HEK293 (cell line): ENCODE measurements around the gene RPS21.

Experiments
- CTCF ChIP-seq: fragments of 450-650 bp; formaldehyde crosslinking; IDR thresholded peaks from 2 replicates; pipeline ENCODE4 v1.5.1; 2016; ENCODE audit warnings: missing biosample characterization, missing genetic modification characterization
- ELK4 ChIP-seq: IDR thresholded peaks from 2 replicates; pipeline ENCODE4 v1.6.1; 2011; ENCODE audit warnings: mild to moderate bottlenecking, low read depth, low read length, borderline replicate concordance
- SCRT1 ChIP-seq: fragments of 450-650 bp; formaldehyde crosslinking; IDR thresholded peaks from 2 replicates; pipeline ENCODE4 v1.5.1; 2016; ENCODE audit warnings: missing biosample characterization, missing genetic modification characterization, borderline replicate concordance
- SETDB1 ChIP-seq: IDR thresholded peaks from one replicate; pipeline ENCODE4 v1.6.1; 2017; ENCODE audit warnings: mild to moderate bottlenecking, low read length, moderate library complexity, mixed read lengths; ENCODE audit not compliant: insufficient read length
- ZBTB10 ChIP-seq: fragments of 450-650 bp; formaldehyde crosslinking; IDR thresholded peaks from 2 replicates; pipeline ENCODE4 v1.5.1; 2016; ENCODE audit warnings: missing biosample characterization, missing genetic modification characterization
- ZBTB44 ChIP-seq: fragments of 450-650 bp; IDR thresholded peaks from 2 replicates; pipeline ENCODE4 v1.5.1; 2018; ENCODE audit warnings: missing biosample characterization, mild to moderate bottlenecking, missing genetic modification characterization
- ZNF350 ChIP-seq: fragments of 450-650 bp; formaldehyde crosslinking; IDR thresholded peaks from 2 replicates; pipeline ENCODE4 v1.5.0; 2017; ENCODE audit warnings: missing biosample characterization, mild to moderate bottlenecking, missing genetic modification characterization
- ZNF677 ChIP-seq: fragments of 450-650 bp; IDR thresholded peaks from 2 replicates; pipeline ENCODE4 v1.5.0; 2018; ENCODE audit warnings: missing biosample characterization, mild to moderate bottlenecking, missing genetic modification characterization, moderate library complexity
- ZNF785 ChIP-seq: fragments of 450-650 bp; formaldehyde crosslinking; IDR thresholded peaks from 2 replicates; pipeline ENCODE4 v1.5.1; 2016; ENCODE audit warnings: missing biosample characterization, missing genetic modification characterization

- TF ChIP-seq ZNF350 (no peak), CTCF (tag by site-specific recombination) (no peak), ZBTB10 (tag by site-specific recombination) (no peak), SETDB1 (no peak), ZBTB44 (no peak), ELK4 (no peak), SCRT1 (tag by site-specific recombination) (no peak), ZNF785 (tag by site-specific recombination) (no peak), ZNF677 (no peak)
These were observed 47.0 kb downstream of the RPS21 start for GRCh38 chr20:62433658-62434497.
